Amniotic epithelial cell (primary cell): ENCODE measurements around the gene ZIC1.

Source experiments
- DNase-seq: peaks from one replicate; pipeline ENCODE4 v3.0.0-alpha.2; 2010; ENCODE audit warnings: low read depth

ZIC1 gene

GRCh38 chr3:147409143-147410115 lies at the start of gene ZIC1:
TSS of gene ZIC1 (plus strand) at chr3:147409365. CDS start at chr3:147410113, 748 bp downstream.
- no peak for DNase-seq

- no peak for DNase-seq
Observed at GRCh38 chr3:147360051-147360439, 49.1 kb upstream of the ZIC1 start.

GRCh38 chr3:147360646-147361453 lies 48.3 kb upstream of the ZIC1 start:
- DNase-seq = no peak

- no peak for DNase-seq
Observed at GRCh38 chr3:147361454-147362420, 47.4 kb upstream of the ZIC1 start.

DNA sequence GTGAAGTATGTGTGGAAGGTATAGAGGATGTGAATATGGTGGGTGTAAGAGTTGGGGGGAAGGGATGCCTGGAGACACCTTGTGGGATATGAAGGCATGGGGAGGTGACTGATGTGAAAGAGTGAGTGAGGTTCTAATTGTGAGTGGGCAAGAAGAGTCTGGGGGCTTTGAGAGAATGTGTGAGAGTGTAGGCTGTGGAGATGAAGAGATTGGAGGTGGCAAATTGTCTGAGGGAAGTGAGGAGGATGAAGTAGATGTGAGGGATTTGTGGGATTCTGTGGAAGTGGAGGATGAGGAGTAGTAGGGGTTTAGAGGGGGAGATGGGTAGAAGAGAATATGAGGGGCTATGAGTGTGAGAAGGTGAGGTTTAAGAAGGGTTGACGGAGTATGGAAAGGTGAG lies 44.4 kb upstream of the ZIC1 start:
- no peak for DNase-seq

GRCh38 chr3:147365196-147366115 lies 43.7 kb upstream of the ZIC1 start:
- DNase-seq = no peak

GRCh38 chr3:147367676-147368075 lies 41.5 kb upstream of the ZIC1 start:
- DNase-seq = no peak

DNA sequence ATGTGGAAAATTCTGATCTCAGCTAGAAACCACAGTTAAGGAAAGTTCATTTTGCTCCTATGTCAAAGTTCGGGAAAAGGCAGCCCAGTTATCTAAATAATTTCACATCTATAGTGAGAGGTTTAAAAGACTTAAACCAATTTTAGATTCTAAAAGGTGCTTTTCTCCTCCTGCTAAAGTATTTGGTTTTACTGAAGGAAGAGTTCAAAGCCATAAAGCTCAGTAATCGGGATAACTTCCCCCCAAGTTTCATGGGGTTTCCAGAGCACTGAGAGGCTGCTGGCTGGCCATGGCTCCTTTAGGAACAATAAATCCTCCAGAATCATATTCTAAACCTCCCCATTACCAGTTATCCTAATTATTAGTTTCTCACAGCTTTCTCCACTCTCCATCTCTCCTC lies 41.0 kb upstream of the ZIC1 start:
- DNase-seq = no peak

- no peak for DNase-seq
Observed at GRCh38 chr3:147368561-147369221, 40.5 kb upstream of the ZIC1 start.

- DNase-seq = no peak
Observed at GRCh38 chr3:147369231-147369630, 39.9 kb upstream of the ZIC1 start.

GRCh38 chr3:147369661-147370123 lies 39.5 kb upstream of the ZIC1 start:
- DNase-seq = no peak

DNA sequence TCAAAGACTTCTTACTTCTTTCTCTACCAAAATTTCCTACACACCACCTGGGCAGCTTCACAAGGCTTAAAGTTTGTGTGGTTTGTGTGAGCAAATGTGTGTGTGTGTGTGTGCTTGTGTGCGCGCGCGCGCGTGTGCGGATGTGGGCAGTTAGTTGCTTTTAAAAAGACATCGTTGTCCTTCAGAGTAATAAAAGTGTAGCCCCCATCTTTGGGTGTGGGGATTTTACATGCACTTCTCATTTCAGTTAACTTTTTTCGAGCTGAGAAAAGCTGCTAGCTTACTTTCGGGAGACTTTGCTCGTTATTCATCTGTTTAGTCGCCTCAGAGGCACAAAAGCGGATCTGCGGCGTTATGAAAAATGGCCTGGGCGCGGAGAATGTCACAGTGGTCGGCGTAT lies 38.8 kb upstream of the ZIC1 start:
- DNase-seq = no peak

GRCh38 chr3:147371140-147371539 lies 38.0 kb upstream of the ZIC1 start:
- DNase-seq = no peak

GRCh38 chr3:147371771-147372340 lies 37.3 kb upstream of the ZIC1 start:
- no peak for DNase-seq

DNA sequence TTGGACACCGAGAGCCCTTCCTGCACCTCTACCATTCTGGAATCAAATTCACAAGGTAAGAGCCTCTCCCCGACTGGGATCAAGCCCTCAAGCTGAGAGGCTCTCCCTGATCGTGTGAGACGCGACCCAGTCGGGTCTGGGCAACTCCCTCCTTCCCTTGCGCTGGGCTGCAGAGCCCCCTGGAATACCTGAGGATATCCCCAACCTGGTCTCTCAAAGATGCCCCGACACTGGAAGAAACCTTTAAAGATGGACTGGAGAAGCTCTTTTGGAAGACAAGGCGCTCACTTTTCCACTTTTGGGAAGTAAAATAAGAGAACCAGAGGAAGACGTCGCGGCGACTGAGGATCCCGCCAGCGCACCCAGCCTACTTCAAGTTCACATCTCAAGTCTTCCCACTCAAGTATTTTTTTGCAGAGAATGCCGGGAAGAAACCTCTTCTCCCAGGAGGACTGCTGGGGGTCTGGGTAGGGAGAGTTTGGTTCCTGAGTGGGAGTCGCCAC lies 36.6 kb upstream of the ZIC1 start:
- DNase-seq = no peak

DNA sequence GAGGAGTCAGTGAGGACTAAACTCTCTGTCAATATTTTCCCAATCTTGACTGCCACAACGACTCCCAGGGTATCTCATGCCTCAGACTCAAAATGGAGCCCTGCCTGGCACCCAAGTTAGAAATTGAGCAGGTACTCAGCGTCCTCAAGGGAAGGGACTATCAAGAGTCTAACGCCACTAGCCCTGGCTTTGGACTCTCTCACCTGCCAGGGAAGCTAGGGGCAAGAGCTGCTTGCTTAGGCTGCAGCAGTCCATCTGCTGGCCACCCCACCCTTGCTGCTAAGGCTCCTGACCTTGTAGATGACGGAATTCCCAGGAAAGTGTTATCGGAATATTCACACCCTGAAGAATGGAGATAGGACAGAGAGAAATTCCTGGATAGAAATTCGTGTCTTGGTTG lies 35.9 kb upstream of the ZIC1 start:
- no peak for DNase-seq

GRCh38 chr3:147377412-147378367 lies 31.5 kb upstream of the ZIC1 start:
- no peak for DNase-seq

GRCh38 chr3:147379651-147380050 lies 29.5 kb upstream of the ZIC1 start:
- no peak for DNase-seq
